GM12878 (cell line): ENCODE results near the gene TMEM52B. TPM values are rescaled to one million over a fixed set of nuclear protein-coding genes. Genes with fewer than 3 reads are reported as not detected.

ENCODE experiments used
- ATAC-seq: fragments of 200-7000 bp; cut with Tn5 transposase; 3 replicates; pipeline ENCODE4 v1.9.1; 2020; ENCODE audit warnings: mild to moderate bottlenecking, moderate library complexity
- BruUV-seq: library from RNA; stranded (reverse); fragments of 400-500 nt; replicated peaks from 2 replicates; lab custom pipeline; 2021; lab: Mats Ljungman, UMichigan
- CTCF ChIA-PET: fragments of 300-600 bp; sonication (Branson Sonifier 250); formaldehyde crosslinking; extraction: SDS; loops from one replicate; lab custom pipeline; 2021; ENCODE audit warnings: inconsistent platforms; lab: Yijun Ruan, JAX
- POLR2A ChIA-PET: fragments of 350-600 bp; formaldehyde crosslinking; extraction: SDS; loops from one replicate; lab custom pipeline; 2021; ENCODE audit warnings: inconsistent platforms; lab: Charles Lee
- RAD21 ChIA-PET: fragments of 300-600 bp; sonication (Branson Sonifier 250); formaldehyde crosslinking; loops from one replicate; lab custom pipeline; 2023; ENCODE audit warnings: antibody characterized with exemption; ENCODE audit not compliant: unreplicated experiment; lab: Charles Lee
- SMC1A ChIA-PET: fragments of 300-600 bp; sonication (Branson Sonifier 250); formaldehyde crosslinking; loops from one replicate; lab custom pipeline; 2023; ENCODE audit not compliant: unreplicated experiment, uncharacterized antibody; lab: Charles Lee
- DNase-seq: peaks from one replicate; pipeline ENCODE4 v3.0.0-alpha.2; 2011; ENCODE audit warnings: low read depth, low spot score
- FAIRE-seq: peaks from 3 replicates; lab custom pipeline; 2011; peaks lifted over from hg19 to GRCh38; lab: Jason Lieb, UNC
- H2AFZ ChIP-seq: 2 replicates; pipeline ENCODE4 v1.6.0; 2011; ENCODE audit warnings: low read depth, low read length, control low read depth; ENCODE audit not compliant: control insufficient read depth
- H3K27ac ChIP-seq: 2 replicates; pipeline ENCODE4 v1.5.1; 2011; ENCODE audit warnings: control low read depth; ENCODE audit not compliant: control insufficient read depth, insufficient read depth
- H3K27me3 ChIP-seq, 2 experiments: replicated peaks in 1 of 2; 2 replicates each; pipeline versions ENCODE4 v1.6.0 to v1.6.1; 2011; ENCODE audit warnings: low read length in 1 of 2; ENCODE audit not compliant: control insufficient read depth in 2 of 2, insufficient read depth in 2 of 2
- H3K36me3 ChIP-seq, 2 experiments: 2 replicates each; pipeline ENCODE4 v1.5.1; 2011; ENCODE audit warnings: low read length in 1 of 2; ENCODE audit not compliant: control insufficient read depth in 2 of 2, insufficient read depth in 2 of 2
- H3K4me1 ChIP-seq: 2 replicates; pipeline ENCODE4 v1.6.1; 2011; ENCODE audit warnings: mild to moderate bottlenecking, low read length, moderate library complexity, mixed read lengths; ENCODE audit not compliant: control insufficient read depth, insufficient read depth
- H3K4me2 ChIP-seq: 2 replicates; pipeline ENCODE4 v1.6.0; 2011; ENCODE audit warnings: control low read depth; ENCODE audit not compliant: control insufficient read depth, insufficient read depth
- H3K4me3 ChIP-seq: fragments of 200-600 bp; sonication (generic); 2 replicates; pipeline ENCODE4 v1.5.1; 2016
- H3K79me2 ChIP-seq: 2 replicates; pipeline ENCODE4 v1.6.0; 2011; ENCODE audit warnings: low read length; ENCODE audit not compliant: control insufficient read depth, insufficient read depth
- H3K9ac ChIP-seq: 2 replicates; pipeline ENCODE4 v1.8.0; 2011; ENCODE audit warnings: low read length, control low read depth, mixed read lengths; ENCODE audit not compliant: control insufficient read depth, insufficient read depth
- H3K9me3 ChIP-seq: replicated peaks from 3 replicates; pipeline ENCODE4 v1.5.1; 2011; ENCODE audit warnings: mild to moderate bottlenecking, low read length; ENCODE audit not compliant: control insufficient read depth, insufficient read depth
- H4K20me1 ChIP-seq: 2 replicates; pipeline ENCODE4 v1.6.0; 2011; ENCODE audit not compliant: control insufficient read depth, insufficient read depth
- BRCA1 ChIP-seq: IDR thresholded peaks from 2 replicates; pipeline ENCODE4 v1.6.1; 2011; ENCODE audit warnings: low read depth, low read length, improper control_type of control experiment
- CREB1 ChIP-seq: IDR thresholded peaks from 2 replicates; pipeline ENCODE4 v1.6.1; 2012; ENCODE audit warnings: low read depth, mild to moderate bottlenecking, inconsistent platforms
- CTCF ChIP-seq, 3 experiments: IDR thresholded peaks in 2 of 3; conservative IDR thresholded peaks in 1 of 3; 2 replicates each; pipeline ENCODE4 v1.5.1; 2011; ENCODE audit warnings: low read depth in 3 of 3, low read length in 3 of 3, mild to moderate bottlenecking in 3 of 3, control low read depth in 2 of 3, moderate library complexity in 2 of 3, inconsistent platforms in 1 of 3, mixed read lengths in 1 of 3; ENCODE audit not compliant: control insufficient read depth in 2 of 3, insufficient read depth in 1 of 3; ENCODE audit errors: extremely low read depth in 1 of 3
- GATAD2B ChIP-seq: fragments of 450-650 bp; conservative IDR thresholded peaks from 2 replicates; pipeline ENCODE4 v1.6.1; 2017; ENCODE audit warnings: low read depth, mild to moderate bottlenecking, moderate library complexity
- IKZF1 ChIP-seq: fragments of 450-650 bp; conservative IDR thresholded peaks from 2 replicates; pipeline ENCODE4 v1.6.1; 2017; ENCODE audit warnings: antibody characterized with exemption, mild to moderate bottlenecking
- KDM1A ChIP-seq: fragments of 200-600 bp; sonication (generic); IDR thresholded peaks from 2 replicates; pipeline ENCODE4 v1.6.1; 2016; ENCODE audit warnings: borderline replicate concordance
- NBN ChIP-seq: fragments of 450-650 bp; IDR thresholded peaks from 2 replicates; pipeline ENCODE4 v1.6.1; 2016
- RAD21 ChIP-seq: IDR thresholded peaks from 2 replicates; pipeline ENCODE4 v1.6.1; 2011; ENCODE audit warnings: mild to moderate bottlenecking, low read depth, low read length, moderate library complexity; ENCODE audit not compliant: insufficient read depth
- RB1 ChIP-seq: fragments of 450-650 bp; formaldehyde crosslinking; IDR thresholded peaks from 2 replicates; pipeline ENCODE4 v1.6.1; 2017; ENCODE audit warnings: mild to moderate bottlenecking, borderline replicate concordance
- RUNX3 ChIP-seq: IDR thresholded peaks from 2 replicates; pipeline ENCODE4 v1.6.1; 2012; ENCODE audit warnings: low read length, inconsistent platforms
- SMC3 ChIP-seq: IDR thresholded peaks from 2 replicates; pipeline ENCODE4 v1.6.1; 2011; ENCODE audit warnings: low read length, improper control_type of control experiment, borderline replicate concordance
- STAT1 ChIP-seq: fragments of 450-650 bp; conservative IDR thresholded peaks from 2 replicates; pipeline ENCODE4 v1.6.1; 2014; ENCODE audit warnings: antibody characterized with exemption, mild to moderate bottlenecking
- WGBS: methylation state at CpG from one replicate; pipeline ENCODE4 v1.1.6; 2016; ENCODE audit warnings: low lambda C conversion rate; ENCODE audit not compliant: insufficient replicate concordance, insufficient coverage; ENCODE audit errors: missing lambda C conversion rate; 5-methylcytosine and 5-hydroxymethylcytosine counted together
- in situ Hi-C: fragments of 300-500 bp; cut with MboI; formaldehyde crosslinking; loops from 9 replicates; pipeline ENCODE4 v1.14.3; 2018; ENCODE audit warnings: mixed read lengths
- intact Hi-C: fragments of 100-400 bp; cut with micrococcal nuclease; formaldehyde crosslinking; loops from one replicate; pipeline ENCODE4 v1.14.2; 2022; ENCODE audit not compliant: unreplicated experiment
- polyA plus RNA-seq, 11 experiments: library from polyadenylated mRNA; depleted of rRNA in 4 of 11; unstranded in 6 of 11; stranded (reverse) in 5 of 11; fragments of >200 nt; fragmentation: Nextera tagmentation in 4 of 11; fragmentation: Illumina TruSeq in 1 of 11; extraction: Ambion mirVana in 4 of 11; extraction: Trizol in 1 of 11; gene quantifications; 1 replicate in 1 of 11; 2 replicates in 10 of 11; pipeline versions ENCODE4 v1.2.1 to v1.2.3, GENCODE V29; 2011 to 2016; ENCODE audit warnings: inconsistent platforms in 2 of 11, missing spikeins in 2 of 11, low read depth in 1 of 11
- total RNA-seq, 4 experiments: library from RNA; depleted of rRNA in 3 of 4; stranded (reverse); fragments of >200 nt in 3 of 4; fragmentation: Illumina TruSeq in 1 of 4; extraction: Trizol in 1 of 4; gene quantifications; 2 replicates each; pipeline versions ENCODE4 v1.2.1 to v1.2.3, GENCODE V29; 2013 to 2021

Gene TMEM52B
- total and polyA plus RNA-seq, 10 of the 15 experiments (the other 5 are each of a cell fraction or from before 2014, with no cell fraction given): not detected

- ATAC-seq (peak; percentile 84), FAIRE-seq (peak; percentile 74), DNase-seq (no peak)
- WGBS: 10% methylated on average over 40 of the region's 46 CpGs
- peak overlapping the region; percentile 100 for H3K4me2 ChIP-seq
- no peaks in the 10 kb centered on the region for H4K20me1 ChIP-seq
- peaks cover 0 to 5% of the 10 kb centered on the region in 2 experiments; a peak in 2 of 4 replicates for H3K27me3 ChIP-seq
- CTCF ChIA-PET: interaction anchor here (0.7 to 3.7 kb wide), 38 partner anchors 10 to 1103 kb away, joined by 3 to 34 read pairs (median 4); partner anchors contain the start of genes CD69, CLEC7A and OLR1
- in situ Hi-C loops (no loop called here), intact Hi-C loops (loop anchor here (1.0 to 5.0 kb wide), 3 partner anchors 37 to 519 kb away; partner anchors contain the start of gene STYK1)
- RAD21 ChIA-PET: interaction anchor here (0.9 to 1.6 kb wide), 9 partner anchors 14 to 404 kb away, joined by 3 to 7 read pairs (median 3); no protein-coding TSS in a partner anchor
- POLR2A ChIA-PET: no interaction called here
- SMC1A ChIA-PET: interaction anchor here (0.7 to 2.2 kb wide), 11 partner anchors 10 to 1390 kb away, joined by 3 to 10 read pairs (median 3); no protein-coding TSS in a partner anchor
- peak overlapping the region; percentile 54; the same call in 1 of the 2 replicates for H3K9ac ChIP-seq
- peak overlapping the region; percentile 67 for H3K4me3 ChIP-seq
- no TSS peak for BruUV-seq
- 0 out of 2 replicates have a peak, but pooled peaks cover 4% of the 10 kb centered on the region for H3K4me1 ChIP-seq
- H3K79me2 ChIP-seq: no peaks in the 10 kb centered on the region
- H3K27ac ChIP-seq: 0 out of 2 replicates have a peak overlapping the region, but pooled peaks have one; percentile 6
- TF ChIP-seq IKZF1 (peak; percentile 16; the same call in 1 of the 2 replicates), NBN (0 out of 2 replicates have a peak, but pooled peaks have one; percentile 25), KDM1A (no peak), GATAD2B (0 out of 2 replicates have a peak, but pooled peaks have one; percentile 33), RAD21 (peak; percentile 70), BRCA1 (no peak), RB1 (0 out of 2 replicates have a peak, but pooled peaks have one; percentile 23), CTCF (IDR thresholded peaks at IDR 0.05 in 2 of 3, conservative IDR thresholded peaks at IDR 0.05 in 1 of 3; ENCODE audit: control insufficient read depth in 2 of 3, extremely low read depth in 1 of 3, insufficient read depth in 1 of 3, low read depth in 3 of 3, low read length in 3 of 3) (peak; percentile 71 to 80 (median 76)), RUNX3 (peak; percentile 63), CREB1 (0 out of 2 replicates have a peak, but pooled peaks have one; percentile 10), STAT1 (no peak), SMC3 (peak; percentile 76; the same call in 1 of the 2 replicates)
- peak overlapping the region; percentile 97 for H2AFZ ChIP-seq
- H3K36me3 ChIP-seq: no peaks in the 10 kb centered on the region
- no peaks in the 10 kb centered on the region; the same call in 2 of the 3 replicates for H3K9me3 ChIP-seq
Measured at GRCh38 chr12:10153271-10154144, 25.3 kb upstream of the TMEM52B start.
